Endothelial cell of umbilical vein (primary cell): Measurements from ENCODE around the gene ANXA4. TPM values are rescaled to one million over a fixed set of nuclear protein-coding genes. Genes with fewer than 3 reads are reported as not detected.

Source experiments
- BruUV-seq: library from RNA; stranded (reverse); fragments of 400-500 nt; replicated peaks from 2 replicates; lab custom pipeline; 2021; lab: Mats Ljungman, UMichigan
- CTCF ChIA-PET: fragments of 300-600, 350-600 bp; sonication (Branson Sonifier 250); formaldehyde crosslinking; loops from one replicate; lab custom pipeline; 2021; ENCODE audit warnings: antibody characterized with exemption, inconsistent platforms; lab: Charles Lee
- POLR2A ChIA-PET: fragments of 300-600, 350-600 bp; sonication (Branson Sonifier 250); formaldehyde crosslinking; loops from one replicate; lab custom pipeline; 2021; ENCODE audit warnings: antibody characterized with exemption, inconsistent platforms; lab: Charles Lee
- DNase-seq: peaks from one replicate; pipeline ENCODE4 v3.0.0-alpha.2; 2011; ENCODE audit warnings: low read depth, low spot score
- FAIRE-seq: peaks from 2 replicates; lab custom pipeline; 2011; peaks lifted over from hg19 to GRCh38; lab: Jason Lieb, UNC
- H2AFZ ChIP-seq: 2 replicates; pipeline ENCODE4 v1.6.0; 2012; ENCODE audit warnings: low read depth, low read length, control low read depth, inconsistent platforms
- H3K27ac ChIP-seq: 2 replicates; pipeline ENCODE4 v1.5.1; 2011; ENCODE audit warnings: low read depth, mild to moderate bottlenecking, control low read depth, low read length, moderate library complexity; ENCODE audit not compliant: insufficient read depth
- H3K27me3 ChIP-seq, 2 experiments: 2 replicates each; pipeline versions ENCODE4 v1.6.0 to v1.6.1; 2011; ENCODE audit warnings: low read length in 2 of 2, mixed read lengths in 1 of 2; ENCODE audit not compliant: control insufficient read depth in 2 of 2, insufficient read depth in 2 of 2
- H3K36me3 ChIP-seq, 2 experiments: 2 replicates in 1 of 2; 3 replicates in 1 of 2; pipeline ENCODE4 v1.5.1; 2011; ENCODE audit warnings: low read length in 2 of 2, mild to moderate bottlenecking in 1 of 2, moderate library complexity in 1 of 2; ENCODE audit not compliant: control insufficient read depth in 2 of 2, insufficient read depth in 2 of 2; ENCODE audit errors: extremely low read depth in 1 of 2
- H3K4me1 ChIP-seq: 3 replicates; pipeline ENCODE4 v1.5.1; 2011; ENCODE audit warnings: mild to moderate bottlenecking, low read length; ENCODE audit not compliant: control insufficient read depth, insufficient read depth; ENCODE audit errors: extremely low read depth
- H3K4me2 ChIP-seq: 2 replicates; pipeline ENCODE4 v1.6.1; 2011; ENCODE audit warnings: low read length, control low read depth, mixed read lengths; ENCODE audit not compliant: insufficient read depth
- H3K4me3 ChIP-seq, 3 experiments: fragments of 200-600 bp in 1 of 3; sonication (generic), shearing (Covaris generic) in 1 of 3; replicated peaks in 1 of 3; 2 replicates each; pipeline ENCODE4 v1.5.1; 2011 to 2016; ENCODE audit warnings: control low read depth in 3 of 3, low read length in 3 of 3, mild to moderate bottlenecking in 2 of 3, inconsistent platforms in 1 of 3, low read depth in 1 of 3, moderate library complexity in 1 of 3; ENCODE audit not compliant: insufficient read depth in 1 of 3
- H3K79me2 ChIP-seq: 2 replicates; pipeline ENCODE4 v1.6.0; 2012; ENCODE audit warnings: low read length, inconsistent platforms; ENCODE audit not compliant: control insufficient read depth, insufficient read depth
- H3K9ac ChIP-seq: replicated peaks from 2 replicates; pipeline ENCODE3; 2011; ENCODE audit warnings: low read length, control low read depth; ENCODE audit not compliant: insufficient read depth; ENCODE audit errors: extremely low read depth
- H3K9me1 ChIP-seq: replicated peaks from 3 replicates; pipeline ENCODE4 v1.6.0; 2011; ENCODE audit warnings: mild to moderate bottlenecking, low read length; ENCODE audit not compliant: control insufficient read depth, insufficient read depth; ENCODE audit errors: extremely low read depth
- H3K9me3 ChIP-seq: replicated peaks from 2 replicates; pipeline ENCODE4 v1.5.1; 2012; ENCODE audit warnings: low read length, inconsistent platforms; ENCODE audit not compliant: control insufficient read depth, insufficient read depth
- H4K20me1 ChIP-seq: replicated peaks from 2 replicates; pipeline ENCODE3; 2011; ENCODE audit warnings: mild to moderate bottlenecking, low read length; ENCODE audit not compliant: control insufficient read depth, insufficient read depth; ENCODE audit errors: extremely low read depth
- EZH2 ChIP-seq: IDR thresholded peaks from 2 replicates; pipeline ENCODE4 v1.6.1; 2012; ENCODE audit warnings: borderline replicate concordance, low read depth, mild to moderate bottlenecking, moderate library complexity, low read length, inconsistent platforms; ENCODE audit not compliant: severe bottlenecking
- FOS ChIP-seq: IDR thresholded peaks from 2 replicates; pipeline ENCODE4 v1.6.1; 2011; ENCODE audit warnings: mild to moderate bottlenecking, low read length, moderate library complexity, borderline replicate concordance; ENCODE audit not compliant: insufficient read depth
- GATA2 ChIP-seq: IDR thresholded peaks from 2 replicates; pipeline ENCODE4 v1.7.0; 2011; ENCODE audit warnings: low read depth, mild to moderate bottlenecking, moderate library complexity, mixed read lengths, low read length; ENCODE audit not compliant: insufficient read length, insufficient read depth
- JUN ChIP-seq: IDR thresholded peaks from 2 replicates; pipeline ENCODE4 v1.6.1; 2011; ENCODE audit warnings: borderline replicate concordance, low read depth; ENCODE audit not compliant: insufficient read length, insufficient read depth
- MYC ChIP-seq: IDR thresholded peaks from one replicate; pipeline ENCODE4 v1.6.1; 2011; ENCODE audit warnings: mild to moderate bottlenecking, low read depth, low read length
- POLR2A ChIP-seq: IDR thresholded peaks from 2 replicates; pipeline ENCODE4 v1.6.1; 2012; ENCODE audit warnings: low read depth, mild to moderate bottlenecking, control low read depth, low read length
- POLR2AphosphoS5 ChIP-seq: IDR thresholded peaks from 2 replicates; pipeline ENCODE4 v1.6.1; 2012; ENCODE audit warnings: low read depth, mild to moderate bottlenecking, control low read depth, low read length, moderate library complexity; ENCODE audit not compliant: insufficient read depth
- dilution Hi-C: fragments of 300-500 bp; cut with MboI; formaldehyde crosslinking; loops from one replicate; pipeline ENCODE4 v1.15.0; 2019; ENCODE audit warnings: low sequenced_read_pairs; ENCODE audit not compliant: extremely low pct_ligation_motif_present
- intact Hi-C: fragments of 100-400 bp; cut with micrococcal nuclease; formaldehyde crosslinking; loops from one replicate; pipeline ENCODE4 v1.10.0; 2022
- polyA plus RNA-seq, 4 experiments: library from polyadenylated mRNA; depleted of rRNA in 3 of 4; stranded (reverse) in 3 of 4; unstranded in 1 of 4; fragments of >200 nt; gene quantifications; 2 replicates each; pipeline versions ENCODE4 v1.2.1 to v1.2.3, GENCODE V29; 2011 to 2012; ENCODE audit warnings: missing spikeins in 1 of 4
- total RNA-seq: library from RNA; stranded (reverse); gene quantifications from 2 replicates; pipeline ENCODE4 v1.2.3, GENCODE V29; 2021
- TF ChIP-seq, protein P1 (sequence below): IDR thresholded peaks from 2 replicates; pipeline ENCODE4 v1.6.1; 2011; ENCODE audit not compliant: insufficient read depth, insufficient read length
- TF ChIP-seq, protein P2 (sequence below), 2 donors: IDR thresholded peaks; 1 replicate in 1 of 2; 2 replicates in 1 of 2; pipeline ENCODE4 v1.5.1; 2011; ENCODE audit warnings: low read length in 2 of 2, mild to moderate bottlenecking in 2 of 2, moderate library complexity in 2 of 2, control low read depth in 1 of 2, inconsistent platforms in 1 of 2, low read depth in 1 of 2; ENCODE audit not compliant: insufficient read depth in 1 of 2; ENCODE audit errors: extremely low read depth in 1 of 2

The ANXA4 gene
- total and polyA plus RNA-seq, 2 donors (not counting 3 experiments of a cell fraction or from before 2014, with no cell fraction given), result 29.4 to 79.6 TPM

DNA sequence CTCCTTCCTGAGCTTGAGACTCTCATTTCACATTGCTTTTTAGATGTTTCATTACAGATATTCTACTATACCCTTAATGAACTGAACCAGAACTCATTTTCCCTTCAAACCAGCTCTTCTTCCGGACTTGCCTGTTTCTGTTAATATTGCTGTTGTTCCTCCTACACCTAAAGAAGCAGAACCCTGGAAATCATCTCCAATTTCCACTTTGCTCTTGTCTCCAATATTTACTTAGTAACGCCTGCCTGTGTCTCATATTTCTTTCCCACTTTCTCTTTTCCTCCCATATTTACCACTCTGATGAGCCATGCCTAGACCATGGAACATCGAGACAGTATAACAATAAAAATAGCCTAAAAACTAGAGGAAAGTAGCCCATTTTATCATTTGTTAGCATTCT is 69.7 kb downstream of the ANXA4 start:
- no peaks in the 10 kb centered on the region for H3K27me3 ChIP-seq
- H3K9me1 ChIP-seq, result no peaks in the 10 kb centered on the region
- BruUV-seq, result no TSS peak
- H3K79me2 ChIP-seq, result no peaks in the 10 kb centered on the region
- FAIRE-seq (no peak), DNase-seq (no peak)
- no peak overlapping the region for H3K27ac ChIP-seq
- no peaks in the 10 kb centered on the region for H4K20me1 ChIP-seq
- ChIA-PET CTCF (interaction anchor here (1.0 to 15.5 kb wide), 4 partner anchors 21 to 91 kb away, joined by 3 to 784 read pairs (median 3); no protein-coding TSS in a partner anchor), POLR2A (no interaction called here)
- peaks cover 8% of the 10 kb centered on the region for H3K4me1 ChIP-seq
- dilution Hi-C loops, result no loop called here
- H3K9me3 ChIP-seq, result no peaks in the 10 kb centered on the region
- no peak overlapping the region for H3K4me2 ChIP-seq
- intact Hi-C loops, result no loop called here
- no peak for TF ChIP-seq MYC
- no peak for TF ChIP-seq JUN
- TF ChIP-seq, protein P1, sequence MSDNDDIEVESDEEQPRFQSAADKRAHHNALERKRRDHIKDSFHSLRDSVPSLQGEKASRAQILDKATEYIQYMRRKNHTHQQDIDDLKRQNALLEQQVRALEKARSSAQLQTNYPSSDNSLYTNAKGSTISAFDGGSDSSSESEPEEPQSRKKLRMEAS, result no peak
- no peak for TF ChIP-seq EZH2
- TF ChIP-seq, protein P2, sequence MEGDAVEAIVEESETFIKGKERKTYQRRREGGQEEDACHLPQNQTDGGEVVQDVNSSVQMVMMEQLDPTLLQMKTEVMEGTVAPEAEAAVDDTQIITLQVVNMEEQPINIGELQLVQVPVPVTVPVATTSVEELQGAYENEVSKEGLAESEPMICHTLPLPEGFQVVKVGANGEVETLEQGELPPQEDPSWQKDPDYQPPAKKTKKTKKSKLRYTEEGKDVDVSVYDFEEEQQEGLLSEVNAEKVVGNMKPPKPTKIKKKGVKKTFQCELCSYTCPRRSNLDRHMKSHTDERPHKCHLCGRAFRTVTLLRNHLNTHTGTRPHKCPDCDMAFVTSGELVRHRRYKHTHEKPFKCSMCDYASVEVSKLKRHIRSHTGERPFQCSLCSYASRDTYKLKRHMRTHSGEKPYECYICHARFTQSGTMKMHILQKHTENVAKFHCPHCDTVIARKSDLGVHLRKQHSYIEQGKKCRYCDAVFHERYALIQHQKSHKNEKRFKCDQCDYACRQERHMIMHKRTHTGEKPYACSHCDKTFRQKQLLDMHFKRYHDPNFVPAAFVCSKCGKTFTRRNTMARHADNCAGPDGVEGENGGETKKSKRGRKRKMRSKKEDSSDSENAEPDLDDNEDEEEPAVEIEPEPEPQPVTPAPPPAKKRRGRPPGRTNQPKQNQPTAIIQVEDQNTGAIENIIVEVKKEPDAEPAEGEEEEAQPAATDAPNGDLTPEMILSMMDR (IDR thresholded peaks at IDR 0.05; ENCODE audit: extremely low read depth in 1 of 2, insufficient read depth in 1 of 2, low read depth in 1 of 2, low read length in 2 of 2), result no peak
- TF ChIP-seq GATA2, result no peak
- no peak for TF ChIP-seq POLR2A
- no peak for TF ChIP-seq FOS
- TF ChIP-seq POLR2AphosphoS5, result no peak
- peaks cover 0 to 5% of the 10 kb centered on the region in 2 experiments for H3K36me3 ChIP-seq
- H2AFZ ChIP-seq, result no peak overlapping the region
- H3K9ac ChIP-seq, result no peak overlapping the region
- no peak overlapping the region for H3K4me3 ChIP-seq
